Esophagus muscularis mucosa (tissue), 4 donors: ENCODE data around the gene CCDC158.

Experiments
- CTCF ChIP-seq, 3 experiments: fragments of 200-600 bp in 2 of 3; fragments of 450-650 bp in 1 of 3; sonication (generic) in 2 of 3; IDR thresholded peaks; one replicate each; pipeline ENCODE4 v1.5.1; 2017 to 2019; ENCODE audit warnings: antibody characterized with exemption in 3 of 3, mild to moderate bottlenecking in 2 of 3, moderate library complexity in 1 of 3
- EP300 ChIP-seq: sonication (generic); formaldehyde crosslinking; IDR thresholded peaks from one replicate; pipeline ENCODE4 v1.6.1; 2017; ENCODE audit warnings: antibody characterized with exemption
- POLR2A ChIP-seq: fragments of 450-650 bp; IDR thresholded peaks from one replicate; pipeline ENCODE4 v1.6.1; 2017; ENCODE audit warnings: antibody characterized with exemption, moderate library complexity, mild to moderate bottlenecking, low read depth
- POLR2AphosphoS5 ChIP-seq, 2 donors: sonication (generic); formaldehyde crosslinking; IDR thresholded peaks; one replicate each; pipeline ENCODE4 v1.6.1; 2017; ENCODE audit warnings: antibody characterized with exemption in 2 of 2

- TF ChIP-seq CTCF (IDR thresholded peaks at IDR 0.05) (no peak), EP300 (no peak), POLR2AphosphoS5 (IDR thresholded peaks at IDR 0.05) (no peak), POLR2A (no peak)
Observed at GRCh38 chr4:76470064-76470463, 49.1 kb upstream of the CCDC158 start.
